H1 (cell line): ENCODE data around the gene LONRF2. TPM values are rescaled to one million over a fixed set of nuclear protein-coding genes. Genes with fewer than 3 reads are reported as not detected.

ENCODE experiments used
- CTCF ChIA-PET: fragments of 300-600 bp; sonication (Branson Sonifier 250); formaldehyde crosslinking; loops from one replicate; lab custom pipeline; 2021; ENCODE audit not compliant: partially characterized antibody; lab: Charles Lee
- POLR2A ChIA-PET: fragments of 300-600 bp; sonication (Branson Sonifier 250); formaldehyde crosslinking; loops from one replicate; lab custom pipeline; 2021; ENCODE audit warnings: inconsistent platforms; ENCODE audit not compliant: partially characterized antibody; lab: Charles Lee
- DNase-seq, 2 experiments: peaks; one replicate each; pipeline versions ENCODE4 v3.0.0 to v3.0.0-alpha.2; 2010 to 2022; ENCODE audit warnings: low spot score in 2 of 2, low read depth in 1 of 2, mixed read lengths in 1 of 2
- FAIRE-seq: peaks from 2 replicates; lab custom pipeline; 2011; peaks lifted over from hg19 to GRCh38; lab: Jason Lieb, UNC
- H2AFZ ChIP-seq: 2 replicates; pipeline ENCODE4 v1.8.1; 2012; ENCODE audit warnings: low read length, inconsistent platforms
- H2AK5ac ChIP-seq: 2 replicates; pipeline ENCODE4 v1.6.1; 2013; ENCODE audit warnings: low read depth, low read length
- H2BK120ac ChIP-seq: replicated peaks from 2 replicates; pipeline ENCODE3; 2013; ENCODE audit warnings: low read depth, low read length, inconsistent platforms
- H2BK12ac ChIP-seq: 2 replicates; pipeline ENCODE4 v1.6.1; 2013; ENCODE audit warnings: low read depth, low read length
- H2BK15ac ChIP-seq: 2 replicates; pipeline ENCODE4 v1.6.1; 2013; ENCODE audit warnings: low read length
- H2BK20ac ChIP-seq: 2 replicates; pipeline ENCODE4 v1.6.1; 2013; ENCODE audit warnings: low read length
- H2BK5ac ChIP-seq: 2 replicates; pipeline ENCODE4 v1.6.1; 2013; ENCODE audit warnings: low read depth, low read length
- H3K14ac ChIP-seq: 2 replicates; pipeline ENCODE4 v1.6.1; 2013; ENCODE audit warnings: inconsistent platforms; ENCODE audit not compliant: insufficient read length
- H3K18ac ChIP-seq: 2 replicates; pipeline ENCODE4 v1.6.1; 2013; ENCODE audit warnings: low read length; ENCODE audit errors: extremely low read depth
- H3K23ac ChIP-seq: 2 replicates; pipeline ENCODE4 v1.6.1; 2013; ENCODE audit warnings: inconsistent platforms; ENCODE audit not compliant: insufficient read length
- H3K23me2 ChIP-seq: 2 replicates; pipeline ENCODE4 v1.6.1; 2013; ENCODE audit warnings: low read depth, low read length
- H3K27ac ChIP-seq: 2 replicates; pipeline ENCODE4 v1.6.1; 2011; ENCODE audit warnings: low read depth, low read length, inconsistent platforms
- H3K27me3 ChIP-seq, 4 experiments: replicated peaks in 1 of 4; 1 replicate in 1 of 4; 2 replicates in 3 of 4; pipeline versions ENCODE4 v1.6.1 to v1.8.1; 2011 to 2013; ENCODE audit warnings: low read length in 3 of 4, mild to moderate bottlenecking in 3 of 4, inconsistent platforms in 2 of 4, mixed read lengths in 2 of 4, moderate library complexity in 1 of 4; ENCODE audit not compliant: control insufficient read depth in 3 of 4, insufficient read depth in 3 of 4; ENCODE audit errors: extremely low read depth in 1 of 4
- H3K36me3 ChIP-seq, 4 experiments: 2 replicates each; pipeline versions ENCODE4 v1.6.1 to v1.8.1; 2011 to 2013; ENCODE audit warnings: mild to moderate bottlenecking in 4 of 4, low read length in 3 of 4, moderate library complexity in 2 of 4, control low read depth in 1 of 4, inconsistent platforms in 1 of 4; ENCODE audit not compliant: insufficient read depth in 4 of 4, control insufficient read depth in 2 of 4
- H3K4ac ChIP-seq: replicated peaks from 2 replicates; pipeline ENCODE3; 2013; ENCODE audit warnings: low read length, low read depth, mixed read lengths, inconsistent platforms; ENCODE audit not compliant: insufficient read length
- H3K4me1 ChIP-seq, 4 experiments: replicated peaks in 1 of 4; 1 replicate in 1 of 4; 2 replicates in 3 of 4; pipeline versions ENCODE4 v1.6.1 to v1.8.1; 2011 to 2013; ENCODE audit warnings: low read length in 3 of 4, inconsistent platforms in 2 of 4, mixed read lengths in 1 of 4; ENCODE audit not compliant: insufficient read depth in 4 of 4, control insufficient read depth in 3 of 4
- H3K4me2 ChIP-seq, 2 experiments: 2 replicates each; pipeline versions ENCODE4 v1.6.1 to v1.8.1; 2011 to 2013; ENCODE audit warnings: low read depth in 2 of 2, low read length in 2 of 2, control low read depth in 1 of 2, inconsistent platforms in 1 of 2, mild to moderate bottlenecking in 1 of 2; ENCODE audit not compliant: insufficient read depth in 1 of 2
- H3K4me3 ChIP-seq, 4 experiments: fragments of 200-600, 300-600 bp in 1 of 4; sonication (generic), shearing (Covaris generic), sonication (Bioruptor Twin) in 1 of 4; 2 replicates each; pipeline versions ENCODE4 v1.5.1 to v1.8.1; 2011 to 2016; ENCODE audit warnings: low read length in 4 of 4, low read depth in 3 of 4, control low read depth in 2 of 4, inconsistent platforms in 2 of 4, mild to moderate bottlenecking in 2 of 4, mixed read lengths in 1 of 4, moderate library complexity in 1 of 4; ENCODE audit not compliant: insufficient read depth in 2 of 4; ENCODE audit errors: extremely low read depth in 1 of 4
- H3K56ac ChIP-seq: replicated peaks from 2 replicates; pipeline ENCODE3; 2013; ENCODE audit warnings: low read depth, mild to moderate bottlenecking, mixed read lengths, low read length, inconsistent platforms; ENCODE audit not compliant: insufficient read length
- H3K79me1 ChIP-seq: 2 replicates; pipeline ENCODE4 v1.6.1; 2013; ENCODE audit warnings: low read depth, low read length, control low read depth
- H3K79me2 ChIP-seq, 2 experiments: 2 replicates each; pipeline versions ENCODE4 v1.6.1 to v1.8.1; 2012 to 2013; ENCODE audit warnings: low read length in 2 of 2, mild to moderate bottlenecking in 2 of 2, inconsistent platforms in 1 of 2; ENCODE audit not compliant: insufficient read depth in 2 of 2, control insufficient read depth in 1 of 2
- H3K9ac ChIP-seq, 4 experiments: replicated peaks in 1 of 4; 1 replicate in 1 of 4; 2 replicates in 3 of 4; pipeline versions ENCODE4 v1.6.1 to v1.8.1; 2011 to 2013; ENCODE audit warnings: low read depth in 3 of 4, low read length in 3 of 4, control low read depth in 2 of 4, mild to moderate bottlenecking in 2 of 4, moderate library complexity in 2 of 4, inconsistent platforms in 1 of 4; ENCODE audit errors: extremely low read depth in 1 of 4
- H3K9me3 ChIP-seq, 2 experiments: 2 replicates each; pipeline versions ENCODE4 v1.6.1 to v1.8.1; 2012 to 2013; ENCODE audit warnings: mild to moderate bottlenecking in 2 of 2, moderate library complexity in 2 of 2, control low read depth in 1 of 2, inconsistent platforms in 1 of 2, low read depth in 1 of 2, low read length in 1 of 2, mixed read lengths in 1 of 2; ENCODE audit not compliant: insufficient read depth in 2 of 2
- H4K20me1 ChIP-seq, 2 experiments: replicated peaks in 1 of 2; 2 replicates each; pipeline versions ENCODE3 to v1.8.1; 2011 to 2013; ENCODE audit warnings: inconsistent platforms in 2 of 2, low read length in 2 of 2, mild to moderate bottlenecking in 1 of 2; ENCODE audit not compliant: insufficient read depth in 2 of 2, control insufficient read depth in 1 of 2
- H4K5ac ChIP-seq: 2 replicates; pipeline ENCODE4 v1.6.1; 2013; ENCODE audit warnings: low read length, low read depth, mixed read lengths, inconsistent platforms; ENCODE audit not compliant: insufficient read length
- H4K8ac ChIP-seq: 2 replicates; pipeline ENCODE4 v1.8.0; 2013; ENCODE audit warnings: mild to moderate bottlenecking, moderate library complexity, low read length, inconsistent platforms; ENCODE audit not compliant: insufficient read depth; ENCODE audit errors: extremely low read depth
- H4K91ac ChIP-seq: replicated peaks from 2 replicates; pipeline ENCODE3; 2013; ENCODE audit warnings: low read length, mixed read lengths, inconsistent platforms; ENCODE audit not compliant: insufficient read length
- E2F6 ChIP-seq: IDR thresholded peaks from 2 replicates; pipeline ENCODE4 v1.6.1; 2012; ENCODE audit warnings: inconsistent platforms
- WGBS, 2 experiments: shearing (Covaris generic) in 1 of 2; methylation state at CpG; one replicate each; pipeline versions ENCODE4 v1.1.6 to v1.1.7; 2013 to 2015; ENCODE audit warnings: low lambda C conversion rate in 2 of 2, mixed read lengths in 2 of 2, inconsistent platforms in 1 of 2, low coverage in 1 of 2, missing lambda C conversion rate in 1 of 2; ENCODE audit not compliant: insufficient replicate concordance in 2 of 2, insufficient coverage in 1 of 2, insufficient read length in 1 of 2; ENCODE audit errors: extremely low coverage in 1 of 2, missing lambda C conversion rate in 1 of 2; 5-methylcytosine and 5-hydroxymethylcytosine counted together
- polyA plus RNA-seq, 7 experiments: library from polyadenylated mRNA; depleted of rRNA in 3 of 7; stranded (reverse) in 5 of 7; unstranded in 2 of 7; fragments of >200 nt in 5 of 7; fragments of 200-250 nt in 2 of 7; gene quantifications; 1 replicate in 5 of 7; 2 replicates in 1 of 7; 4 replicates in 1 of 7; pipeline versions ENCODE4 v1.2.1 to v1.2.3, GENCODE V29; 2011 to 2013; ENCODE audit warnings: missing spikeins in 2 of 7, mixed read lengths in 2 of 7
- total RNA-seq: library from RNA; stranded (reverse); fragmentation: NEBNext Ultra II Directional; extraction: Animal tissue kit (Norgen Biotek cat#: 25700); gene quantifications from 2 replicates; pipeline ENCODE4 v1.2.1, GENCODE V29; 2021

LONRF2 gene
- total and polyA plus RNA-seq, 2 of the 8 experiments (the other 6 are each of a cell fraction or from before 2014, with no cell fraction given) = 0.24 to 0.74 TPM

- Histone ChIP-seq H4K8ac (no peak overlapping the region; the same call in 1 of the 2 replicates), H3K27ac (no peak overlapping the region), H2BK12ac (no peak overlapping the region), H3K18ac (no peak overlapping the region), H4K20me1 (peaks cover 0 to 1% of the 10 kb centered on the region in 2 experiments)
- DNase-seq = no peak
- TF ChIP-seq E2F6 = no peak
- TF ChIP-seq, all 59 proteins: peak for 0
- Histone ChIP-seq H3K36me3 (no peaks in the 10 kb centered on the region), H3K27me3 (no peaks in the 10 kb centered on the region), H3K4me1 (no peaks in the 10 kb centered on the region), H3K79me2 (no peaks in the 10 kb centered on the region), H2BK20ac (no peak overlapping the region), H4K91ac (no peak overlapping the region), H2AFZ (no peak overlapping the region), H4K5ac (no peak overlapping the region), H3K9ac (no peak overlapping the region), H3K4ac (no peak overlapping the region), H3K4me3 (no peak overlapping the region), H3K56ac (no peak overlapping the region), H3K9me3 (no peaks in the 10 kb centered on the region), H3K14ac (no peak overlapping the region), H3K4me2 (no peak overlapping the region), H3K79me1 (no peaks in the 10 kb centered on the region), H2BK15ac (no peak overlapping the region), H2AK5ac (no peak overlapping the region), H2BK5ac (no peak overlapping the region), H3K23me2 (no peaks in the 10 kb centered on the region), H3K23ac (no peak overlapping the region), H2BK120ac (no peak overlapping the region)
- CTCF ChIA-PET = no interaction called here
- POLR2A ChIA-PET = interaction anchor here (0.9 kb wide), 1 partner anchor 23 kb away, joined by 3 read pairs; no protein-coding TSS in a partner anchor
- no peak for FAIRE-seq
- WGBS, 2 experiments = 88% methylated on average over 4 of the region's 4 CpGs; no CpG with 5 or more reads in 1 of the 2 experiments
Observed at GRCh38 chr2:100309973-100310719, 12.2 kb downstream of the LONRF2 start.
